Vagina (tissue), 2 donors: Measurements from ENCODE around the gene PRDM10. TPM values are rescaled to one million over a fixed set of nuclear protein-coding genes. Genes with fewer than 3 reads are reported as not detected.

Source experiments
- DNase-seq, 2 donors: peaks; one replicate each; pipeline ENCODE4 v3.0.0-alpha.2; 2017; ENCODE audit errors: extremely low spot score in 2 of 2
- H3K27ac ChIP-seq: fragments of 200-600 bp; sonication (generic); one replicate; pipeline ENCODE4 v1.5.1; 2019
- H3K27me3 ChIP-seq: fragments of 200-600 bp; sonication (generic); one replicate; pipeline ENCODE4 v1.5.1; 2019
- H3K36me3 ChIP-seq, 2 donors: fragments of 200-600 bp; sonication (generic); one replicate each; pipeline ENCODE4 v1.5.1; 2017 to 2019
- H3K4me1 ChIP-seq: fragments of 200-600 bp; sonication (generic); one replicate; pipeline ENCODE4 v1.5.1; 2019
- H3K4me3 ChIP-seq, 2 donors: fragments of 200-600 bp; sonication (generic); 1 replicate in 1 of 2; 2 replicates in 1 of 2; pipeline ENCODE4 v1.5.1; 2016 to 2019
- H3K9me3 ChIP-seq: fragments of 200-600 bp; sonication (generic); one replicate; pipeline ENCODE4 v1.5.1; 2019
- POLR2A ChIP-seq, 2 donors: fragments of 450-650 bp; IDR thresholded peaks; one replicate each; pipeline ENCODE4 v1.6.1; 2017; ENCODE audit warnings: antibody characterized with exemption in 2 of 2, mild to moderate bottlenecking in 2 of 2, moderate library complexity in 2 of 2
- POLR2AphosphoS5 ChIP-seq, 2 donors: sonication (generic); formaldehyde crosslinking; IDR thresholded peaks; one replicate each; pipeline ENCODE4 v1.9.0; 2017; ENCODE audit warnings: antibody characterized with exemption in 2 of 2, mild to moderate bottlenecking in 2 of 2, low read depth in 1 of 2; ENCODE audit not compliant: insufficient read depth in 1 of 2
- intact Hi-C: fragments of 100-400 bp; cut with DNase I; formaldehyde crosslinking; loops from one replicate; pipeline ENCODE4 v1.15.1; 2023
- total RNA-seq: library from RNA; depleted of rRNA; stranded (reverse); fragments of >200 nt; gene quantifications from one replicate; pipeline ENCODE4 v1.2.3, GENCODE V29; 2016
- TF ChIP-seq, protein P1 (sequence below), 3 experiments: fragments of 450-650 bp in 2 of 3; fragments of 200-600 bp in 1 of 3; sonication (generic) in 1 of 3; IDR thresholded peaks; one replicate each; pipeline ENCODE4 v1.5.1; 2017 to 2019; ENCODE audit warnings: antibody characterized with exemption in 3 of 3, mild to moderate bottlenecking in 2 of 3, moderate library complexity in 2 of 3

Gene PRDM10
- total RNA-seq, 1 donor from 2014 or later, result 11.3 TPM

- peaks cover 0 to 10% of the 10 kb centered on the region in 2 donors for H3K36me3 ChIP-seq
- no peaks in the 10 kb centered on the region for H3K4me1 ChIP-seq
- DNase-seq, result no peak
- H3K9me3 ChIP-seq, result no peaks in the 10 kb centered on the region
- TF ChIP-seq, protein P1, sequence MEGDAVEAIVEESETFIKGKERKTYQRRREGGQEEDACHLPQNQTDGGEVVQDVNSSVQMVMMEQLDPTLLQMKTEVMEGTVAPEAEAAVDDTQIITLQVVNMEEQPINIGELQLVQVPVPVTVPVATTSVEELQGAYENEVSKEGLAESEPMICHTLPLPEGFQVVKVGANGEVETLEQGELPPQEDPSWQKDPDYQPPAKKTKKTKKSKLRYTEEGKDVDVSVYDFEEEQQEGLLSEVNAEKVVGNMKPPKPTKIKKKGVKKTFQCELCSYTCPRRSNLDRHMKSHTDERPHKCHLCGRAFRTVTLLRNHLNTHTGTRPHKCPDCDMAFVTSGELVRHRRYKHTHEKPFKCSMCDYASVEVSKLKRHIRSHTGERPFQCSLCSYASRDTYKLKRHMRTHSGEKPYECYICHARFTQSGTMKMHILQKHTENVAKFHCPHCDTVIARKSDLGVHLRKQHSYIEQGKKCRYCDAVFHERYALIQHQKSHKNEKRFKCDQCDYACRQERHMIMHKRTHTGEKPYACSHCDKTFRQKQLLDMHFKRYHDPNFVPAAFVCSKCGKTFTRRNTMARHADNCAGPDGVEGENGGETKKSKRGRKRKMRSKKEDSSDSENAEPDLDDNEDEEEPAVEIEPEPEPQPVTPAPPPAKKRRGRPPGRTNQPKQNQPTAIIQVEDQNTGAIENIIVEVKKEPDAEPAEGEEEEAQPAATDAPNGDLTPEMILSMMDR (IDR thresholded peaks at IDR 0.05), result no peak
- TF ChIP-seq POLR2A (IDR thresholded peaks at IDR 0.05) (no peak), POLR2AphosphoS5 (IDR thresholded peaks at IDR 0.05; ENCODE audit: insufficient read depth in 1 of 2, low read depth in 1 of 2) (no peak)
- H3K4me3 ChIP-seq, result no peak overlapping the region
- intact Hi-C loops, result no loop called here
- H3K27ac ChIP-seq, result no peak overlapping the region
- no peaks in the 10 kb centered on the region for H3K27me3 ChIP-seq
Observed at GRCh38 chr11:129947474-129947873, 55.2 kb downstream of the PRDM10 start.

DNA sequence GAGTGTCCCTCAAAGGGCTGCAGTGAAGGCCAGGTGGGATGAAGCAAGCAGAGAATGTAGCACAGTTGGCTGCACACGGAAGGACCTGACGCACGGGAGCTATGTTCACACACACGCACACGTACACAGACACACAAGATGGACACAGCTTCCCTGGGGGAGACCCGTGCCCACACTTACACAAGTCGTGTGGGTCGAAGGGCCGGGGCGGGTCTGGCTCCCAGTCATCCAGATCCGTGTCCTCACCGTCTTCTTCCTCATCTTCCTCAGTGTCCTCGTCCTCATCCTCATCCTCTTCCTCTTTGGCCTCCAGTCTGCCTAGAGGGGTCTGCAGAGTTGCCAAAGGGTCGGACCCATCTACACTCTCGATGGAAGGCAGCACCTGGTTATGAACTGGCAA is 55.7 kb downstream of the PRDM10 start:
- no peak for DNase-seq
- H3K9me3 ChIP-seq, result no peaks in the 10 kb centered on the region
- peaks cover 0 to 16% of the 10 kb centered on the region in 2 donors for H3K36me3 ChIP-seq
- no peaks in the 10 kb centered on the region for H3K4me1 ChIP-seq
- no peak overlapping the region for H3K4me3 ChIP-seq
- no peak overlapping the region for H3K27ac ChIP-seq
- no peak for TF ChIP-seq POLR2AphosphoS5 (IDR thresholded peaks at IDR 0.05; ENCODE audit: insufficient read depth in 1 of 2, low read depth in 1 of 2)
- TF ChIP-seq, protein P1 (IDR thresholded peaks at IDR 0.05), result no peak
- no peak for TF ChIP-seq POLR2A (IDR thresholded peaks at IDR 0.05)
- H3K27me3 ChIP-seq, result no peaks in the 10 kb centered on the region
- intact Hi-C loops, result no loop called here

- H3K9me3 ChIP-seq, result no peaks in the 10 kb centered on the region
- H3K36me3 ChIP-seq, result peaks cover 0 to 18% of the 10 kb centered on the region in 2 donors
- TF ChIP-seq POLR2AphosphoS5 (IDR thresholded peaks at IDR 0.05; ENCODE audit: insufficient read depth in 1 of 2, low read depth in 1 of 2), result no peak
- TF ChIP-seq, protein P1 (IDR thresholded peaks at IDR 0.05), result no peak
- no peak for TF ChIP-seq POLR2A (IDR thresholded peaks at IDR 0.05)
- no peaks in the 10 kb centered on the region for H3K4me1 ChIP-seq
- no peak overlapping the region for H3K4me3 ChIP-seq
- H3K27ac ChIP-seq, result no peak overlapping the region
- no peak for DNase-seq
- H3K27me3 ChIP-seq, result no peaks in the 10 kb centered on the region
- intact Hi-C loops, result no loop called here
Observed at GRCh38 chr11:129946256-129946655, 56.4 kb downstream of the PRDM10 start.

- no peaks in the 10 kb centered on the region for H3K9me3 ChIP-seq
- intact Hi-C loops, result no loop called here
- H3K36me3 ChIP-seq, result peaks cover 0 to 18% of the 10 kb centered on the region in 2 donors
- no peaks in the 10 kb centered on the region for H3K4me1 ChIP-seq
- no peak overlapping the region for H3K4me3 ChIP-seq
- TF ChIP-seq POLR2A (IDR thresholded peaks at IDR 0.05) (no peak), POLR2AphosphoS5 (IDR thresholded peaks at IDR 0.05; ENCODE audit: insufficient read depth in 1 of 2, low read depth in 1 of 2) (no peak)
- H3K27ac ChIP-seq, result no peak overlapping the region
- no peaks in the 10 kb centered on the region for H3K27me3 ChIP-seq
- DNase-seq, result no peak
Observed at GRCh38 chr11:129945373-129945772, 57.3 kb downstream of the PRDM10 start.

DNA sequence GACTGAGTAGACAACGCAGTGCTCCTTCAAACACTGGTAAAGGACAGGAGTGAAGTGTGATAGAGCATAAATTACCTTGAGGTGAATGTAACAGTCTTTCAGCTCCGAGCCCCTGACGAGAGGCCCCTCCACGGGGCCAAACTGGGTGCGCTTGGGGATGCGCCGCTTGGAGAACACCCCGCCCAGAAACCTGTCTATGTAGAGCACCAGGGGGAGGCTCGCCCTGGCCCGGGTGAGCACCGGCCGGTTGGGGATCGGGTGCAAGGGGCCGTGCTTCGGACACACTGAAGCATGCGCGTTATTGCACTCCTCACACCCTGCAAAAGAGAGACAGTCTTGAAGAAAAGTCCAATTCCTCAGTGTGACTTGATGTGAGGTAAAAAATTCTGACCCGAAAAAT is 57.9 kb downstream of the PRDM10 start:
- no peaks in the 10 kb centered on the region for H3K4me1 ChIP-seq
- no peak for DNase-seq
- no peak overlapping the region for H3K27ac ChIP-seq
- H3K4me3 ChIP-seq, result no peak overlapping the region
- no peaks in the 10 kb centered on the region for H3K9me3 ChIP-seq
- H3K36me3 ChIP-seq, result peaks cover 0 to 18% of the 10 kb centered on the region in 2 donors
- intact Hi-C loops, result no loop called here
- TF ChIP-seq POLR2AphosphoS5 (IDR thresholded peaks at IDR 0.05; ENCODE audit: insufficient read depth in 1 of 2, low read depth in 1 of 2), result no peak
- no peak for TF ChIP-seq POLR2A (IDR thresholded peaks at IDR 0.05)
- TF ChIP-seq, protein P1 (IDR thresholded peaks at IDR 0.05), result no peak
- H3K27me3 ChIP-seq, result no peaks in the 10 kb centered on the region
